Measurements from ENCODE around the gene B4GALNT4. TPM values are rescaled to one million over a fixed set of nuclear protein-coding genes. Genes with fewer than 3 reads are reported as not detected.

Gene B4GALNT4
- polyA plus RNA-seq, 6 donors from 2014 or later, result not detected

- Mint-ChIP-seq H3K27ac (no peak overlapping the region), H3K4me1 (peaks cover 7 to 22% (median 7%) of the 10 kb centered on the region in 3 donors), H3K36me3 (no peaks in the 10 kb centered on the region), H3K9me3 (peaks cover 0 to 3% (median 0%) of the 10 kb centered on the region in 7 donors), H3K27me3 (peaks cover under 1 to 29% (median 27%) of the 10 kb centered on the region in 3 donors), H3K4me3 (peak overlapping the region in 1 of 8 donors; percentile 14)
- no peak for ATAC-seq (ENCODE audit: low read depth in 2 of 2)
- DNase-seq, result no peak
Observed at GRCh38 chr11:377883-378500, 8.7 kb downstream of the B4GALNT4 start.

GRCh38 chr11:379205-380094, 10.2 kb downstream of the B4GALNT4 start:
- no peaks in the 10 kb centered on the region for H3K9me3 Mint-ChIP-seq
- no peak for DNase-seq
- no peak overlapping the region for H3K27ac Mint-ChIP-seq
- peaks cover 0 to 17% (median 8%) of the 10 kb centered on the region in 3 donors for H3K4me1 Mint-ChIP-seq
- H3K36me3 Mint-ChIP-seq, result no peaks in the 10 kb centered on the region
- H3K27me3 Mint-ChIP-seq, result peaks cover 4 to 40% (median 39%) of the 10 kb centered on the region in 3 donors
- no peak overlapping the region for H3K4me3 Mint-ChIP-seq
- ATAC-seq (ENCODE audit: low read depth in 2 of 2), result no peak

- no peak for ATAC-seq (ENCODE audit: low read depth in 2 of 2)
- Mint-ChIP-seq H3K36me3 (no peaks in the 10 kb centered on the region), H3K27me3 (peaks cover 4 to 40% (median 39%) of the 10 kb centered on the region in 3 donors), H3K4me1 (peaks cover 0 to 17% (median 8%) of the 10 kb centered on the region in 3 donors), H3K9me3 (no peaks in the 10 kb centered on the region), H3K27ac (no peak overlapping the region), H3K4me3 (no peak overlapping the region)
- DNase-seq, result no peak
Observed at GRCh38 chr11:380095-380480, 10.8 kb downstream of the B4GALNT4 start.

DNA sequence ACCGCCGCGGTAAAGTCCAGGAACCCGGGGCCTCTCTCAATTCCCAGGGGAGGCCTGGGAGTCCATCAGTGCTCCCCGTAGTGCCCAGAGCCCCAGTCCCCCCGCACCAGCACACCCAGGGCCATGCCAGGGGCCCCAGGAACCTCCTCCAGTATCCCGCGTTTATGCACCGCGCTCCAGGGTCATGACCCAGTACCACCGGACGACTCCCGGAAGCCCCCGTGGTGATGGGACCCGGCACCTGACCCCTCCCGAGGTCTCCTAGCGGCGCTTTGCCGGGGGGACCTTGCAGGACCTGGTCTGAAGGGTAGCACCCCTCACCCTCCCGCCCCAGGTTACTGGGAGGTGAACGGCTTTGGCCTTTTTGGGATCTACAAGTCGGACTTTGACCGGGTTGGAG, 11.2 kb downstream of the B4GALNT4 start:
- DNase-seq (no peak), ATAC-seq (ENCODE audit: low read depth in 2 of 2) (no peak)
- H3K36me3 Mint-ChIP-seq, result no peaks in the 10 kb centered on the region
- peaks cover 0 to 17% (median 8%) of the 10 kb centered on the region in 3 donors for H3K4me1 Mint-ChIP-seq
- peaks cover 4 to 40% (median 39%) of the 10 kb centered on the region in 3 donors for H3K27me3 Mint-ChIP-seq
- no peak overlapping the region for H3K4me3 Mint-ChIP-seq
- no peak overlapping the region for H3K27ac Mint-ChIP-seq
- no peaks in the 10 kb centered on the region for H3K9me3 Mint-ChIP-seq

GRCh38 chr11:380996-381395, 11.7 kb downstream of the B4GALNT4 start:
- no peak overlapping the region for H3K4me3 Mint-ChIP-seq
- ATAC-seq (ENCODE audit: low read depth in 2 of 2), result no peak
- no peaks in the 10 kb centered on the region for H3K36me3 Mint-ChIP-seq
- peaks cover 4 to 40% (median 39%) of the 10 kb centered on the region in 3 donors for H3K27me3 Mint-ChIP-seq
- H3K27ac Mint-ChIP-seq, result no peak overlapping the region
- no peaks in the 10 kb centered on the region for H3K9me3 Mint-ChIP-seq
- H3K4me1 Mint-ChIP-seq, result peaks cover 0 to 17% (median 8%) of the 10 kb centered on the region in 3 donors
- no peak for DNase-seq

- Mint-ChIP-seq H3K4me3 (peak overlapping the region in 1 of 8 donors; percentile 47), H3K9me3 (peaks cover 0 to 3% (median 1%) of the 10 kb centered on the region in 7 donors), H3K4me1 (peaks cover 0 to 17% (median 8%) of the 10 kb centered on the region in 3 donors), H3K36me3 (no peaks in the 10 kb centered on the region), H3K27me3 (peaks cover 4 to 40% (median 39%) of the 10 kb centered on the region in 3 donors), H3K27ac (peak overlapping the region in 1 of 6 donors; percentile 31)
- ATAC-seq (ENCODE audit: low read depth in 2 of 2), result no peak
- DNase-seq, result no peak
Observed at GRCh38 chr11:381501-382072, 12.3 kb downstream of the B4GALNT4 start.

DNA sequence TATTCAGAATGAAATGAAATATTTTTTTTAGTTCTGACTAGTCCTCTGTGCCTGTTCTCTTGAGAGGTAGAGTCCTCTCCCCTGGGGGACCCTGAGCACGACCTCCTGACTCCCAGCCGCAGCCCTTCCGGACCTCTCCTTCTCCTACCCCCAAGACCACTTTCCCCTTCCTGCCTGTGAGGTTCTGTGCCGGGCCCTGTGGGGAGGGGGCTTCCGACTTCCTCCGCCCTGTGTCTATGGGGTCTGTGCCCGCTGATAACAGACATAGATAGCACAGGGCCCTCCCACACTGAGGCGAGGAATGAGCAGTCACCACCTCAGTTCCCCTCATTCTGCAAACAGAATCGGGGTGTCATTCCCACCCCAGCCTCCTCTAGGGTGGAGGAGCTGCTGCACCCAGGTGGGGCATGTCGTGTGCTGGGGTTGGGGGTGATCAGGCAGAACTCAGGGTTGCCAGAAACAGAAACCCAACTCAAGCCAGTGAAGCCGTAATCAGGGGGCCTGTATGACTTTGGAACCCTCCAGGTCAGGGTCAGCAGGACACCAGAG, 12.9 kb downstream of the B4GALNT4 start:
- Mint-ChIP-seq H3K4me1 (peaks cover 0 to 17% (median 8%) of the 10 kb centered on the region in 3 donors), H3K4me3 (peak overlapping the region in 1 of 8 donors; percentile 47), H3K27ac (peak overlapping the region in 1 of 6 donors; percentile 31), H3K27me3 (peaks cover 4 to 40% (median 39%) of the 10 kb centered on the region in 3 donors), H3K36me3 (peaks cover 0 to 5% of the 10 kb centered on the region in 2 donors), H3K9me3 (peaks cover 0 to 9% (median 6%) of the 10 kb centered on the region in 7 donors)
- no peak for DNase-seq
- peak; percentile 43 to 47 for ATAC-seq (ENCODE audit: low read depth in 2 of 2)

DNA sequence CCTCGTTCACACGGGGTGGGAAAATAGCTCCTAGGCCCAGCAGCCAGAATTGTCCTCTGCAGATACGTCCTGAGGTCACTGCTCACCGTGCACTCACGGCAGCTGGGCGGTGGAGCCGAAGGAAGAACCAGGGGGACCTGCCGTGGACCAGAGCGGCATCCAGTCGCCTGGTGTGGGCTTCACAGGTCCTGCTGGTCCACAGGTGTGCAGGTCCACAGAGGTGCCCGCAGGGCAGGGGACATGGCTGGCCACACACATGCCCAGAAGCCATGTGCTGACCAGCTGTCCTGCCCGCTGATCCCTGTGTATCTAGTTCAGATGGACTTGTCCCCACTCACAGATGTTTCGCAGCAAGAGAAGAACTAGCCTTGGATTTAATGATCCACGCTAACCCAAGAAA, 14.1 kb downstream of the B4GALNT4 start:
- H3K27ac Mint-ChIP-seq, result no peak overlapping the region
- no peak for DNase-seq

GRCh38 chr11:384511-384910, 15.2 kb downstream of the B4GALNT4 start:
- Mint-ChIP-seq H3K9me3 (peaks cover 0 to 13% (median 9%) of the 10 kb centered on the region in 7 donors), H3K4me3 (no peak overlapping the region), H3K27me3 (peaks cover 4 to 28% (median 23%) of the 10 kb centered on the region in 3 donors), H3K4me1 (peaks cover 0 to 8% (median 4%) of the 10 kb centered on the region in 3 donors), H3K27ac (no peak overlapping the region), H3K36me3 (peaks cover 0 to 7% of the 10 kb centered on the region in 2 donors)
- DNase-seq (no peak), ATAC-seq (ENCODE audit: low read depth in 2 of 2) (no peak)

More for the DNA sequence above, 14.1 kb downstream of the B4GALNT4 start:
- peaks cover 0 to 10% (median 8%) of the 10 kb centered on the region in 3 donors for H3K4me1 Mint-ChIP-seq
- peaks cover 0 to 7% of the 10 kb centered on the region in 2 donors for H3K36me3 Mint-ChIP-seq
- ATAC-seq (ENCODE audit: low read depth in 2 of 2), result no peak
- H3K4me3 Mint-ChIP-seq, result no peak overlapping the region
- peaks cover 0 to 13% (median 9%) of the 10 kb centered on the region in 7 donors for H3K9me3 Mint-ChIP-seq
- peaks cover 4 to 35% (median 29%) of the 10 kb centered on the region in 3 donors for H3K27me3 Mint-ChIP-seq

DNA sequence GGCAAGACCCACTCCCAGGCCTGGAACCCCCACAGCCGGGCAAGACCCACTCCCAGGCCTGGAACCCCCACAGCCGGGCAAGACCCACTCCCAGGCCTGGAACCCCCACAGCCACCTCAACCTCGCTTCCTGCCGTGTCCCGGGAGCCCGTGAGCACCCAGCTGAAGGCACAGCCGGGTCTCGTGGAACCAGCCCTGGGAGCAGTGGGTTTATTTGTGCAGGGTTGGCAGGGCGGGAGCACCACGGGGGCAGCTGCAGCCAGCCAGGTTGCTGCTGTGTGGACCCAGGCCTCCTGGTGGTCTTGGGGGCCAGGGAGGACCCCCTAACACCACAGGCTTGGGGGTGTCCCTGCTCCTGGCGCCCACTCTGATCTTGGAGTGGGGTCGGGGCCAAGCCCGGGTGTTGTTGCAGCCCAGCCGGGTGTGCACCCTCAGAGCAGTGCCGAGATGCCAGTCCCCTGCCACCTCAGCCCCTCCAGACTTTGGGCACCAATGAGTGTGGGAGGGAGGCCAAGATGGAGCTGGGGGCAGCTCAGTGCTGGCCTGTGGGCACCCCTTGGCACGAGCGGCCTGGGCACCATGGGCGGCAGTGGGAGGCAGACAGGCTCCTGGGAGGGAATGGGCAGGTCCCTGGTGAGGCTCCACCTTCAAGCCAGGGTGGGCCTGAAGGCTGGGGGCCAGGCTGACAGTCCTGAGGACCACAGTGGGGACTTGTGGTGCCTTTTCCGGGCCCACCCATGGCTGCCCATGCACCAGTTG, 16.5 kb downstream of the B4GALNT4 start:
- DNase-seq (no peak), ATAC-seq (ENCODE audit: low read depth in 2 of 2) (no peak)
- peaks cover 0 to 7% of the 10 kb centered on the region in 2 donors for H3K36me3 Mint-ChIP-seq
- H3K27me3 Mint-ChIP-seq, result peaks cover 4 to 28% (median 23%) of the 10 kb centered on the region in 3 donors
- H3K27ac Mint-ChIP-seq, result no peak overlapping the region
- peaks cover 0 to 8% (median 4%) of the 10 kb centered on the region in 3 donors for H3K4me1 Mint-ChIP-seq
- peaks cover 0 to 16% (median 9%) of the 10 kb centered on the region in 7 donors for H3K9me3 Mint-ChIP-seq
- no peak overlapping the region for H3K4me3 Mint-ChIP-seq

- no peak for ATAC-seq (ENCODE audit: low read depth in 2 of 2)
- Mint-ChIP-seq H3K27ac (no peak overlapping the region), H3K36me3 (peaks cover 0 to 7% of the 10 kb centered on the region in 2 donors), H3K4me3 (peak overlapping the region in 2 of 8 donors; percentile 12 to 50), H3K27me3 (peaks cover 4 to 28% (median 23%) of the 10 kb centered on the region in 3 donors), H3K4me1 (peaks cover 0 to 8% (median 4%) of the 10 kb centered on the region in 3 donors), H3K9me3 (peaks cover 0 to 16% (median 9%) of the 10 kb centered on the region in 7 donors)
- DNase-seq, result no peak
Observed at GRCh38 chr11:386483-386882, 17.2 kb downstream of the B4GALNT4 start.

- DNase-seq, result no peak
Observed at GRCh38 chr11:387193-387793, 18.0 kb downstream of the B4GALNT4 start.

More at GRCh38 chr11:387193-387793, 18.0 kb downstream of the B4GALNT4 start:
- Mint-ChIP-seq H3K36me3 (peaks cover 0 to 7% of the 10 kb centered on the region in 2 donors), H3K4me3 (peak overlapping the region in 1 of 8 donors; percentile 40), H3K9me3 (peaks cover 0 to 16% (median 9%) of the 10 kb centered on the region in 7 donors), H3K4me1 (peaks cover 0 to 5% (median 0%) of the 10 kb centered on the region in 3 donors), H3K27ac (no peak overlapping the region), H3K27me3 (peaks cover 4 to 23% (median 17%) of the 10 kb centered on the region in 3 donors)
- no peak for ATAC-seq (ENCODE audit: low read depth in 2 of 2)

Measured in naive B cell (primary cell).